Left ventricle myocardium inferior (tissue), 1 donor: ENCODE results near the gene PHKB. TPM values are rescaled to one million over a fixed set of nuclear protein-coding genes. Genes with fewer than 3 reads are reported as not detected.

Source experiments
- DNase-seq: peaks from one replicate; pipeline ENCODE4 v3.0.0-alpha.2; 2020
- H3K27ac ChIP-seq: fragments of 200-600 bp; replicated peaks from 2 replicates; pipeline ENCODE4 v1.8.0; 2021
- H3K27me3 ChIP-seq: fragments of 200-600 bp; 2 replicates; pipeline ENCODE4 v1.8.0; 2021; ENCODE audit warnings: low read depth
- H3K36me3 ChIP-seq: fragments of 200-600 bp; 2 replicates; pipeline ENCODE4 v1.8.0; 2021
- H3K4me1 ChIP-seq: fragments of 200-600 bp; 2 replicates; pipeline ENCODE4 v1.8.0; 2021
- H3K4me3 ChIP-seq: fragments of 200-600 bp; 2 replicates; pipeline ENCODE4 v1.8.0; 2021; ENCODE audit warnings: mild to moderate bottlenecking, moderate library complexity
- H3K9me3 ChIP-seq: fragments of 200-600 bp; replicated peaks from 2 replicates; pipeline ENCODE4 v1.8.0; 2021
- intact Hi-C: fragments of 100-400 bp; cut with micrococcal nuclease; formaldehyde crosslinking; loops from one replicate; pipeline ENCODE4 v1.11.0; 2022
- total RNA-seq: library from RNA; stranded (reverse); fragmentation: NEBNext Ultra II Directional; extraction: Animal tissue kit (Norgen Biotek cat#: 25700); gene quantifications from one replicate; pipeline ENCODE4 v1.2.1, GENCODE V29; 2021
- TF ChIP-seq, protein P1 (sequence below): fragments of 200-600 bp; IDR thresholded peaks from 2 replicates; pipeline ENCODE4 v1.8.0; 2021; ENCODE audit warnings: antibody characterized with exemption, mild to moderate bottlenecking, borderline replicate concordance
- donor health status: DM: no; HTN: yes; CAD: no; lungs with severe emphysema.

Gene PHKB
- total RNA-seq, 1 donor from 2014 or later, result 63.2 TPM

DNA sequence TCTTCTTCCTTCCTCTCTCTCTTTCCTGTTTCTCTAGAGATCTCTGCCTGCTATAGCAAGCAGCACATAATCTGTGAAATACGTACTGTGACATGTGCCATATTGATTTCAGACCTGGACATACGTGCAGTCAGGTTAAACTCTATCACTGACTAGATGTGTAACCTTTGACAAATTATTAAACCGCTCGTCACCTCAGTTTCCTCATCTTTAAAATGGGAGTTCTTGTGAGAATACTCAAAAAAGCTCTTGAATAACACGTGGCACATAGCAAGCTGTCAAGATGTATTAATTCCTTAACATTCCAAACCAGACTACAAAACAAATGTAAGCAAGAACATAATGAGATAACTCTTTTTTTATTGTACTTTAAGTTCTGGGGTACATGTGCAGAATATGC lies 170.0 kb downstream of the PHKB start:
- TF ChIP-seq, protein P1, sequence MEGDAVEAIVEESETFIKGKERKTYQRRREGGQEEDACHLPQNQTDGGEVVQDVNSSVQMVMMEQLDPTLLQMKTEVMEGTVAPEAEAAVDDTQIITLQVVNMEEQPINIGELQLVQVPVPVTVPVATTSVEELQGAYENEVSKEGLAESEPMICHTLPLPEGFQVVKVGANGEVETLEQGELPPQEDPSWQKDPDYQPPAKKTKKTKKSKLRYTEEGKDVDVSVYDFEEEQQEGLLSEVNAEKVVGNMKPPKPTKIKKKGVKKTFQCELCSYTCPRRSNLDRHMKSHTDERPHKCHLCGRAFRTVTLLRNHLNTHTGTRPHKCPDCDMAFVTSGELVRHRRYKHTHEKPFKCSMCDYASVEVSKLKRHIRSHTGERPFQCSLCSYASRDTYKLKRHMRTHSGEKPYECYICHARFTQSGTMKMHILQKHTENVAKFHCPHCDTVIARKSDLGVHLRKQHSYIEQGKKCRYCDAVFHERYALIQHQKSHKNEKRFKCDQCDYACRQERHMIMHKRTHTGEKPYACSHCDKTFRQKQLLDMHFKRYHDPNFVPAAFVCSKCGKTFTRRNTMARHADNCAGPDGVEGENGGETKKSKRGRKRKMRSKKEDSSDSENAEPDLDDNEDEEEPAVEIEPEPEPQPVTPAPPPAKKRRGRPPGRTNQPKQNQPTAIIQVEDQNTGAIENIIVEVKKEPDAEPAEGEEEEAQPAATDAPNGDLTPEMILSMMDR, result no peak
- intact Hi-C loops, result no loop called here
- Histone ChIP-seq H3K27me3 (no peaks in the 10 kb centered on the region), H3K36me3 (peaks cover 9% of the 10 kb centered on the region), H3K27ac (no peak overlapping the region), H3K9me3 (peaks cover 4% of the 10 kb centered on the region), H3K4me1 (peaks cover 15% of the 10 kb centered on the region), H3K4me3 (no peak overlapping the region)
- DNase-seq, result no peak

- H3K27ac ChIP-seq, result no peak overlapping the region
- no peaks in the 10 kb centered on the region for H3K27me3 ChIP-seq
- intact Hi-C loops, result no loop called here
- H3K36me3 ChIP-seq, result peaks cover 9% of the 10 kb centered on the region
- no peaks in the 10 kb centered on the region for H3K9me3 ChIP-seq
- TF ChIP-seq, protein P1, result no peak
- H3K4me3 ChIP-seq, result no peak overlapping the region
- DNase-seq, result no peak
- H3K4me1 ChIP-seq, result peaks cover 15% of the 10 kb centered on the region
Observed at GRCh38 chr16:47634126-47634525, 173.0 kb downstream of the PHKB start.

DNA sequence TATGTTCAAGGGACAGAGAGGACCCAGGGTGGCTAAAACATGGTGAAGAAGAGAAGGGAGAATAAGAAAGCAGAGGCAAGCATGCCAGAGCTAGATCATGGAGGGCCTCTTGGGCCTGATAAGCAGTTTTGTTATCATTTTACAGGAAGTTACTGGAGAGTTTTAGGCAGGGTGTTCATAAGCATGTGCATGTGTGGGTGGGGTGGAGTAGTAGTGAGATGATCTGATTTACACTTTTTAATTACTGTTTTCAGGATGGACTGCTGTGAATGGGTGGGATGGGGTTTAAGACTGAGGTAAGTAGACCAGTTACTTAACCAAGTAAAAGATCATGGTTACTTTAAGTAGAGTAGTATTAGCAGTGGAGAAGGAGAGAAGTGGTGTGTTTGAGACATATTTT lies 173.6 kb downstream of the PHKB start:
- Histone ChIP-seq H3K27ac (no peak overlapping the region), H3K9me3 (no peaks in the 10 kb centered on the region), H3K27me3 (no peaks in the 10 kb centered on the region), H3K36me3 (peaks cover 9% of the 10 kb centered on the region), H3K4me3 (no peak overlapping the region), H3K4me1 (peaks cover 15% of the 10 kb centered on the region)
- intact Hi-C loops, result no loop called here
- TF ChIP-seq, protein P1, result no peak
- DNase-seq, result no peak

GRCh38 chr16:47636501-47637099 lies 175.5 kb downstream of the PHKB start:
- peaks cover 15% of the 10 kb centered on the region for H3K4me1 ChIP-seq
- peaks cover 6% of the 10 kb centered on the region for H3K36me3 ChIP-seq
- TF ChIP-seq, protein P1, result no peak
- intact Hi-C loops, result no loop called here
- H3K27me3 ChIP-seq, result no peaks in the 10 kb centered on the region
- no peak overlapping the region for H3K27ac ChIP-seq
- H3K4me3 ChIP-seq, result no peak overlapping the region
- H3K9me3 ChIP-seq, result no peaks in the 10 kb centered on the region
- DNase-seq, result no peak

DNA sequence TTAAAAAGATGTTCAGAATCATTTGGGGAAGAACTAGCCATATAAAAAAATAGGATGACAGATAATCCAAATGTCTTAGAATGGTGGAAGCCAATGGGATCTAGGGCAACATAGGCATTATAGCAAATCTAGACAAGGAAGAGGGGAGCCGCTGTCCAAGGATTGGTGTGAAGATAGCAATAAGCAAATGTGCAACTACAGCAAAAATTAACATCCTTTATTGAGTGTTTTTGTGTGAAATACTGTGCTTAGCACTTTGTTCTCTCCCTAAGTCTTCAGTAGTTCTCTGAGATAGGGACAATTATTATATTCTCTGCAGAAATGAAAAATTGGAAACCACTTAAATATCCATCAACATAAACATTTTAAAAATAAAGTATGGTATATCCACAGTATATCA lies 177.0 kb downstream of the PHKB start:
- DNase-seq, result no peak
- peaks cover 12% of the 10 kb centered on the region for H3K36me3 ChIP-seq
- intact Hi-C loops, result no loop called here
- H3K9me3 ChIP-seq, result no peaks in the 10 kb centered on the region
- H3K4me3 ChIP-seq, result no peak overlapping the region
- TF ChIP-seq, protein P1, result no peak
- no peaks in the 10 kb centered on the region for H3K27me3 ChIP-seq
- H3K4me1 ChIP-seq, result peaks cover 16% of the 10 kb centered on the region
- no peak overlapping the region for H3K27ac ChIP-seq
